ENCODE results near the gene TTLL11. TPM values are rescaled to one million over a fixed set of nuclear protein-coding genes. Genes with fewer than 3 reads are reported as not detected.

Gene TTLL11
- total and polyA plus RNA-seq, 2 of the 8 experiments (the other 6 are each of a cell fraction or from before 2014, with no cell fraction given), result 0.56 to 0.80 TPM

DNA sequence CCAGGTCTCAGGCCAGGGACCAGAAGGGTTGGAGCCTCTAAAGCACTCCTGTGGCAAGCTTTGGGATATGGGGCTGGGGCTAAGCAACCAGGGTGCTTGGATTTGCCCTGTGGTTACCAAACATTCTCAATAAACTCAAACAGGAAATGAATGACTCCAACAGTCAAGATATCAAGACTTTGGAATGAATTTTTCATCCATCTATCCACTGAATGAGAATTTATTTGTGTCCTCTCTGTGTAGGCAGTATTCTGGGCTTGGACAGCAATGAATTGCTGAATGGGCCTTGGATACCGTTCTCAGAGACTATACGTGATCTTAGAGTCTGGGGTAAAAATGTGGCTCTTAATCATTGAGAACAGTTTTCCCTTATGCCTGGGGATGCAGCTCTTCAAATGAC, 229.2 kb downstream of the TTLL11 start:
- no peak for DNase-seq (ENCODE audit: low read depth in 1 of 2, low spot score in 2 of 2)
- Histone ChIP-seq H3K4me2 (ENCODE audit: insufficient read depth in 1 of 2, low read depth in 2 of 2, low read length in 2 of 2) (no peak overlapping the region), H3K18ac (ENCODE audit: extremely low read depth, low read length) (no peak overlapping the region), H4K8ac (ENCODE audit: extremely low read depth, insufficient read depth, low read length) (no peak overlapping the region), H3K14ac (ENCODE audit: insufficient read length) (no peak overlapping the region), H2AFZ (ENCODE audit: low read length) (no peak overlapping the region), H3K9ac (replicated peaks in 1 of 4; ENCODE audit: extremely low read depth in 1 of 4, low read depth in 3 of 4, low read length in 3 of 4) (no peak overlapping the region), H4K91ac (replicated peaks; ENCODE audit: insufficient read length, low read length) (no peak overlapping the region), H3K23me2 (ENCODE audit: low read depth, low read length) (no peaks in the 10 kb centered on the region), H3K27me3 (replicated peaks in 1 of 4; ENCODE audit: control insufficient read depth in 3 of 4, extremely low read depth in 1 of 4, insufficient read depth in 3 of 4, low read length in 3 of 4) (no peaks in the 10 kb centered on the region), H3K4me3 (ENCODE audit: extremely low read depth in 1 of 4, insufficient read depth in 2 of 4, low read depth in 3 of 4, low read length in 4 of 4) (no peak overlapping the region), H3K9me3 (ENCODE audit: insufficient read depth in 2 of 2, low read depth in 1 of 2, low read length in 1 of 2) (no peaks in the 10 kb centered on the region), H4K5ac (ENCODE audit: insufficient read length, low read depth, low read length) (no peak overlapping the region), H3K79me2 (ENCODE audit: control insufficient read depth in 1 of 2, insufficient read depth in 2 of 2, low read length in 2 of 2) (no peaks in the 10 kb centered on the region), H3K79me1 (ENCODE audit: low read depth, low read length) (no peaks in the 10 kb centered on the region), H3K27ac (ENCODE audit: low read depth, low read length) (no peak overlapping the region), H2BK5ac (ENCODE audit: low read depth, low read length) (no peak overlapping the region), H3K4me1 (replicated peaks in 1 of 4; ENCODE audit: control insufficient read depth in 3 of 4, insufficient read depth in 4 of 4, low read length in 3 of 4) (peaks cover 0 to 8% (median 1%) of the 10 kb centered on the region in 4 experiments; a peak in 5 of 7 replicates), H4K20me1 (replicated peaks in 1 of 2; ENCODE audit: control insufficient read depth in 1 of 2, insufficient read depth in 2 of 2, low read length in 2 of 2) (no peaks in the 10 kb centered on the region), H2BK20ac (ENCODE audit: low read length) (no peak overlapping the region), H2BK15ac (ENCODE audit: low read length) (no peak overlapping the region), H2AK5ac (ENCODE audit: low read depth, low read length) (no peak overlapping the region), H2BK12ac (ENCODE audit: low read depth, low read length) (no peak overlapping the region), H3K4ac (replicated peaks; ENCODE audit: insufficient read length, low read depth, low read length) (no peak overlapping the region), H3K56ac (replicated peaks; ENCODE audit: insufficient read length, low read depth, low read length) (no peak overlapping the region), H2BK120ac (replicated peaks; ENCODE audit: low read depth, low read length) (no peak overlapping the region), H3K36me3 (ENCODE audit: control insufficient read depth in 2 of 4, insufficient read depth in 4 of 4, low read length in 3 of 4) (no peaks in the 10 kb centered on the region), H3K23ac (ENCODE audit: insufficient read length) (no peak overlapping the region)
- POLR2A ChIA-PET (ENCODE audit: partially characterized antibody), result no interaction called here
- CTCF ChIA-PET (ENCODE audit: partially characterized antibody), result interaction anchor here (1.0 to 4.0 kb wide), 7 partner anchors 22 to 176 kb away, joined by 3 to 20 read pairs (median 4); no protein-coding TSS in a partner anchor
- no peak for TF ChIP-seq JUND (IDR thresholded peaks at IDR 0.05; ENCODE audit: low read length)
- TF ChIP-seq CBX5 (IDR thresholded peaks at IDR 0.05; ENCODE audit: low read depth, low read length), result no peak
- TF ChIP-seq CREB1 (IDR thresholded peaks at IDR 0.05), result no peak
- no peak for TF ChIP-seq POLR2AphosphoS5 (IDR thresholded peaks at IDR 0.05; ENCODE audit: low read depth, low read length)
- no peak for TF ChIP-seq SAP30 (IDR thresholded peaks at IDR 0.05; ENCODE audit: insufficient read depth, insufficient replicate concordance, low read length)
- TF ChIP-seq CBX8 (IDR thresholded peaks at IDR 0.05; ENCODE audit: borderline replicate concordance, low read depth, low read length), result no peak
- TF ChIP-seq CTBP2 (IDR thresholded peaks at IDR 0.05; ENCODE audit: borderline replicate concordance, insufficient read depth, insufficient read length, low read length), result no peak
- no peak for TF ChIP-seq HDAC6 (IDR thresholded peaks at IDR 0.05; ENCODE audit: low read depth, low read length)
- TF ChIP-seq BACH1 (IDR thresholded peaks at IDR 0.05; ENCODE audit: low read length), result no peak
- 98% methylated on average over 2 of the region's 2 CpGs; no CpG with 5 or more reads in 1 of the 2 experiments for WGBS, 2 experiments (ENCODE audit: extremely low coverage in 1 of 2, insufficient coverage in 1 of 2, insufficient read length in 1 of 2, insufficient replicate concordance in 2 of 2, low coverage in 1 of 2, low lambda C conversion rate in 2 of 2, missing lambda C conversion rate in 1 of 2)
- FAIRE-seq, result no peak

All from H1 (cell line).